ENCODE data around the gene BUB3. TPM values are rescaled to one million over a fixed set of nuclear protein-coding genes. Genes with fewer than 3 reads are reported as not detected.

BUB3 gene
- total RNA-seq, 2 donors from 2014 or later, result 58.2 to 69.6 TPM

- intact Hi-C loops (cut with DNase I, micrococcal nuclease), result no loop called here
- peak in 1 of 2 donors; percentile 38 for DNase-seq
- peak; percentile 74 for ATAC-seq
Measured at GRCh38 chr10:123139521-123140163, 14.6 kb upstream of the BUB3 start.

GRCh38 chr10:123140164-123140982 lies 13.8 kb upstream of the BUB3 start:
- intact Hi-C loops (cut with DNase I, micrococcal nuclease), result no loop called here
- no peak for DNase-seq
- peak; percentile 40 for ATAC-seq

DNA sequence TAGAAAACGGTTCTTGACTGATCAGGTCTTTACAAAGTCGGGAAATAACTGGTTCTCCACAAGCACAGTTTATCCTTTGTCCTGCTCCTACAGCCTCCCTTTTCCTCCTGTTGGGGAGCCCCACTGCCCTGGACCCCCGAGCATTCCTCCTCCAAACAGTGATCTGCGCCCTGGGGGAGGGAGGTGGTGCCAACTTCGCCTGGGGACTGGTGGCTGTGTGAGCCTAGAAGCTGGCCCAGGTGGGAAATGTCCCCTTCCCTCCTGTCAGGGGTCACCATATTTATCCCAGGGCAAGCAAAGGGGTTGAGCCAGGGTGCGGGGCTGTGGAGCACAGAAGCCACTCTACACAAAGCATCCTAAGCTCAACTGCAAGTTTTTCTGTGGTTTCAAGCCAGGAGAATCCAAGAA lies 13.2 kb upstream of the BUB3 start:
- intact Hi-C loops (cut with DNase I, micrococcal nuclease), result no loop called here
- ATAC-seq, result no peak
- no peak for DNase-seq

- DNase-seq (no peak), ATAC-seq (no peak)
- intact Hi-C loops (cut with DNase I, micrococcal nuclease), result no loop called here
Measured at GRCh38 chr10:123141791-123142700, 12.2 kb upstream of the BUB3 start.

DNA sequence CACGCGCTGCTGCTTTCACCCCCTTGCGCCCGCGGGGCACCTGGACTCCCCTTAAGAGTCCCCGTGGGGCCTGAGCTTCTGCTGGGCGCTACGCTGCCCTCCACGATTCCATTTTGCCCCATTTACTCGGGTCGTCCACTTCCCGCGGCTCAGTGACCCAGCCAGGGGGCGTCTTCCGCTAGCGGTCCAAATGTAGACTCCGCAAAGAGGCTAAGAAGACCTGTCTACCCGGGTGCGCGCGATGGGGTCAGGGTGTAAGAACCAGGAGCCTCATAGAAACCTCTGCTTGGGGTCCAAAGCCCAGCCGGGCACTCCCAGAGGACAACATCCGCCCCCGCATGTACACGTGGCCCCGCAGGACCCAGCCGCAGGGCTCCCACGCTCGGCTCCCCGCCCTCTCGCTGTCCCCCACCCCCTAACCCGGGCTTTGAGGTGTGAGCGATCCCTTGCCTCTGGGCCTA lies 11.5 kb upstream of the BUB3 start:
- no peak for ATAC-seq
- no peak for DNase-seq
- intact Hi-C loops (cut with DNase I, micrococcal nuclease), result no loop called here

DNA sequence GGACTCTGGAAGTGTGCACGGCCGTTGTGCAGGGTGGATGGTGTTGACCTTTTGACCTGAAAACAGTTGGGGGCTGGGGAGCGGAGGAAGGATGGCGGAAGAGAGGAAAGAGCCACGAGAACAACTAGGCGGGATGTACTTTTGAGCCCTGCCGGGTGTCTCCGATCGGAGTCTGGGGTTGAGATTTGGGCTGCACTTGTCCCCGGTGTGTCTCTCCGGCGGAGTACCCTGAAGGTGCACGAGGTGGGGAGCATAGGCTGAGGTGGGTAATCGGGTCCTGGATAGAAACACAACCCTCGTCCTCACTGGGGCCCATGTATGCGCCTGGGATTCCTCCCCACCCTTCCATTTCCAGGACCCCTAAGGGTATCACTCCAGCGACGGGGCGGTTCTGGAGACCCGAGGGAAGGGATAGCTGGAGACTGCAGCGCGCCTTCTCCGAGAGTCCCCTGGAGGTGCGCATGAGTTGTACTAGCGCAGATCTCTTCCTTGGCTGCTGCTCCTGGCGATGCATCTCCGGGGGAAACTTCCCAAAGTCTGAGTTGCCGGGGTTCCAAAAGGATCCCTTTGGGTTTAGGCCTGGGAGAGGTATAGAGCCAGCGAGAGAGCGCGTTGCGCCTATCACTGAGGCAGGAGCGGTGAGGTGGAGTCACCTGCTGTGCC lies 10.9 kb upstream of the BUB3 start:
- DNase-seq (no peak), ATAC-seq (no peak)
- intact Hi-C loops (cut with DNase I, micrococcal nuclease), result no loop called here

DNA sequence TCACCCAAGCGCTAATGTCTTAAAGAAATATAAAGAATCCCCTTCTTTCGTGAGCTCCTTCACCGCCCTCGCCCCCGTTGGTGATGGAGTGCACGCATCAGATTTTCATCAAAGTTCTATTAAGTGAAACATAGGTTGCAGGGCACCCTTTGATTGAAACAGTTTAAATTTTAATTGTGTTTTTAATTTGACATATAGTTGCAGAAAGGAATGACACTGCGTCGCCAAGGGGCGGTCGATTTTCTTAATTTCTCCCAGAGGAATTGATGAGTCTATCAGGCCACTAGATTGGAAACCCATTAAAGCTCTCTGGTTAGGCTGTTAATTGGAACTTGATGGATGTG lies 10.4 kb upstream of the BUB3 start:
- ATAC-seq (no peak), DNase-seq (no peak)
- intact Hi-C loops (cut with DNase I, micrococcal nuclease), result no loop called here

GRCh38 chr10:123144697-123145541 lies 9.3 kb upstream of the BUB3 start:
- ATAC-seq, result peak; percentile 20
- intact Hi-C loops (cut with DNase I, micrococcal nuclease), result no loop called here
- no peak for DNase-seq

GRCh38 chr10:123145542-123146012 lies 8.6 kb upstream of the BUB3 start:
- ATAC-seq (no peak), DNase-seq (no peak)
- intact Hi-C loops (cut with DNase I, micrococcal nuclease), result no loop called here

GRCh38 chr10:123146013-123146893 lies 7.9 kb upstream of the BUB3 start:
- ATAC-seq (no peak), DNase-seq (no peak)
- intact Hi-C loops (cut with DNase I, micrococcal nuclease), result no loop called here

DNA sequence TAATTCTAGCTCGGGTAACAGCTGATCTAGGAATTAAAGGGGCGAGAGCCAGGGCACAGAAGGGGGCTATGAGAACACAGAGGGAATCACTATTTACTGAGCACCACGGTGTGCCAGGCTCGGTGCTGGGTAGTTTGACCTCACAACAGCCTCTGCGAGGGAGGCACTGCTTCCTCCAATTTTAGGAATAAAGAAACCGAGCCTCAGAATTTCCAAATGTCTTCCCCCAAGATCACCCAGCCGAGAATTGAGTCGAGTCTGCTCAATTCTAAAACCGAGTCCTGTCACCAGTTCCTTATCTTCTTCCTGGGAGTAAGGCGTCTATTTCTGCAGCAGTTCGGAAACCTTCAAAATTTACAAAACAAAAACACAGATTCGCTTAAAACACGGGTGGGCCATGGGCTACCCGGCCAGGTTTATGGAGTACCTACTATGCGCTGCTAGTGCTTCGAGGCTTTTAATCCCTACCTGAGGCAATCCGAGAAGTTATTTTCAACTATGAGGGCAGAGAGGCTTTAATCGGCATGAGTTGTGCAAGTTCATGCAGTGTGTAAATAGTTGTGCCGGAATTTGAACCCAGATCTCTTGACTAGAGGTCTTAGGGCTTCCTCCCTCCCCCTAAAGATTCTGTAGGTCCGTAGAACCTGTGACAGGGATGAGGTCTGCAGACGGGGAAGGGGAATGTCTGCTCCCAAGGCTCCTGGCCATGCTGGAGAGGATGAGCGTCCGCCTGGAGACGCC lies 7.1 kb upstream of the BUB3 start:
- DNase-seq (no peak), ATAC-seq (no peak)
- intact Hi-C loops (cut with DNase I, micrococcal nuclease), result no loop called here

DNA sequence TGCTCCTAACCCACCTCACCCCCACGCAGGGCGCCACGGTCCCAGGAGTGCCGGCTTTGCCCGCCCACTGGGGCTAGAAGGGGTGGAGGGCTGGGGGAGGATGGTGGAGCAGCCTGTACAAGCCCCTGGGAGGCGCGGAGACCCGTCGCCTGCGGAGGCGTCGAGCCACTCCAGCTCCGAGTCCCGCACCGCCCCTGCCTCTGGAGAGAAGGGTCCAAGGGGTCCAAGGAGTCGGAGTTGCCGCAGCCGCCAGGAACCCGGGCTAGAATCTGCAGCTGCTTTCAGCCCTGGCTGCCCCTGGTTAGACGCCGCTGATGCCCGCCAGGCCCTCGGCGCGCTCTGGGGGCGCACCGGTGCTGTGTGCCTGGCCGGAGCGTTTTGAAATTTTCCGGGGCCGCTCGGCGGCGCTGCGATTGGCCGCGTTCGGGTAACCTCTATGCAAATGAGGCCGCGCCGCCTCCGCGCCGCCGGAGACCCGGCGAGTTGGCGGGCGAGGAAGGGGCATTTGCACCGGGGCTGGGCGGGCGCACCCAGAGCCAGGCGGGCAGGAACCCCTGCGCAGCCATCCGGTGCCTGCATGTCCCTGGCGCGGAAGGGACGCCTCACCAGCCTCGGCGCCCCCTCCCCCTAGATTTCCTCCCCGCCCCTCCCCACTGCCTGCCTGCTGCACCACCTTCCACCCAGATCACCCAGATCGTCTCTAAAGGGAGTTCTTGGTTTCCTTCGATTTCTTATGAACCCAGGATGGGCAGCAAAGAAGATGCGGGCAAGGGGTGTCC lies 6.4 kb upstream of the BUB3 start, which contains the start of gene HMX2:
TSS of gene HMX2 (plus strand) at position 502 of the 779 bp plus-strand sequence. CDS start at position 745, 243 bp downstream.
- ATAC-seq, result peak; percentile 11
- intact Hi-C loops (cut with DNase I, micrococcal nuclease), result no loop called here
- no peak for DNase-seq

GRCh38 chr10:123148414-123149161 lies 5.6 kb upstream of the BUB3 start:
- DNase-seq, result no peak
- ATAC-seq, result no peak
- intact Hi-C loops (cut with DNase I, micrococcal nuclease), result no loop called here

GRCh38 chr10:123149162-123149567 lies 5.0 kb upstream of the BUB3 start:
- no peak for DNase-seq
- no peak for ATAC-seq
- intact Hi-C loops (cut with DNase I, micrococcal nuclease), result no loop called here
